RWPE2 (cell line): Measurements from ENCODE around the gene SLC30A7.

Source experiments
- ATAC-seq: fragments of 200-7000 bp; cut with Tn5 transposase; 3 replicates; pipeline ENCODE4 v1.9.1; 2021; ENCODE audit warnings: low read depth
- DNase-seq: peaks from one replicate; pipeline ENCODE4 v3.0.0-alpha.2; 2020; ENCODE audit warnings: low spot score
- H3K27ac ChIP-seq: fragments of 450-650 bp; 2 replicates; pipeline ENCODE4 v1.5.1; 2017; ENCODE audit warnings: mild to moderate bottlenecking; ENCODE audit not compliant: poor library complexity, severe bottlenecking
- H3K27me3 ChIP-seq: fragments of 250-450 bp; sonication (Bioruptor Pico); 2 replicates; pipeline ENCODE4 v1.5.1; 2021; ENCODE audit warnings: mild to moderate bottlenecking, moderate library complexity; ENCODE audit not compliant: insufficient read depth, poor library complexity, severe bottlenecking
- H3K36me3 ChIP-seq: fragments of 250-450 bp; sonication (Bioruptor Pico); 2 replicates; pipeline ENCODE4 v1.5.1; 2020; ENCODE audit warnings: low read depth, mild to moderate bottlenecking, moderate library complexity
- H3K4me1 ChIP-seq: fragments of 250-450 bp; sonication (Bioruptor Pico); 2 replicates; pipeline ENCODE4 v1.5.1; 2021; ENCODE audit warnings: mild to moderate bottlenecking, moderate library complexity; ENCODE audit not compliant: insufficient read depth, poor library complexity, severe bottlenecking
- H3K4me3 ChIP-seq: fragments of 250-450 bp; sonication (Bioruptor Pico); 2 replicates; pipeline ENCODE4 v1.5.1; 2021; ENCODE audit warnings: mild to moderate bottlenecking, moderate library complexity; ENCODE audit not compliant: severe bottlenecking
- H3K9me3 ChIP-seq: fragments of 250-450 bp; sonication (Bioruptor Pico); 2 replicates; pipeline ENCODE4 v1.5.1; 2021; ENCODE audit warnings: mild to moderate bottlenecking, moderate library complexity; ENCODE audit not compliant: severe bottlenecking
- TF ChIP-seq, protein P1 (sequence below): fragments of 450-650 bp; IDR thresholded peaks from one replicate; pipeline ENCODE4 v1.5.1; 2017; ENCODE audit warnings: mild to moderate bottlenecking, moderate library complexity; ENCODE audit not compliant: poor library complexity, severe bottlenecking

Gene SLC30A7

DNA sequence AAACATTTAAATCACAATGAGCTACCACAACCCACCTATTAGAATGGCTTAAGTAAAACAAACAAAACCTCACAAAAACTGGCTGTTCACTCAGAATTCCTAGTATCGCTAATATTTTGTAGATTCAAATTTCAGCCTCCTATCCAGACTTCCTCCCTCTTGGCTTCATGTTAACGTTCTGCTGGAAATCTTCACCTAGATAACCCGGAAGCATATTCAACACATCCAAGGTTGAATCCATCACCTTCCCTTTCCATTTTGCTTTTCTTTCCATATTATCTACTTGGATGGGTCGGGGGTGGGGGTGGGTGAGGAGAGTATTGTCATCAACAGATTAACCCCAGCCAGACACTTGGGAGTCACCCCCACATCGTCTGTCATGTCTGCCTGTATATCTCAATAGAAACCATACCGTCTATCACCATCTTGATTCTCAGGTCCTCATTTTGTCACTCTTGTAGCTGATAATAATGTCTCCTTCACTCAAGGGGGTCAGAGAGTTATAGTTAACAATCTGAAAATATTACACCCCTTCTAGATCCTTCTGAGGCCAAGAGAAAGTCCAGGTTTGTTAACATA is 131.4 kb downstream of the SLC30A7 start:
- peaks cover 35% of the 10 kb centered on the region for H3K36me3 ChIP-seq
- TF ChIP-seq, protein P1, sequence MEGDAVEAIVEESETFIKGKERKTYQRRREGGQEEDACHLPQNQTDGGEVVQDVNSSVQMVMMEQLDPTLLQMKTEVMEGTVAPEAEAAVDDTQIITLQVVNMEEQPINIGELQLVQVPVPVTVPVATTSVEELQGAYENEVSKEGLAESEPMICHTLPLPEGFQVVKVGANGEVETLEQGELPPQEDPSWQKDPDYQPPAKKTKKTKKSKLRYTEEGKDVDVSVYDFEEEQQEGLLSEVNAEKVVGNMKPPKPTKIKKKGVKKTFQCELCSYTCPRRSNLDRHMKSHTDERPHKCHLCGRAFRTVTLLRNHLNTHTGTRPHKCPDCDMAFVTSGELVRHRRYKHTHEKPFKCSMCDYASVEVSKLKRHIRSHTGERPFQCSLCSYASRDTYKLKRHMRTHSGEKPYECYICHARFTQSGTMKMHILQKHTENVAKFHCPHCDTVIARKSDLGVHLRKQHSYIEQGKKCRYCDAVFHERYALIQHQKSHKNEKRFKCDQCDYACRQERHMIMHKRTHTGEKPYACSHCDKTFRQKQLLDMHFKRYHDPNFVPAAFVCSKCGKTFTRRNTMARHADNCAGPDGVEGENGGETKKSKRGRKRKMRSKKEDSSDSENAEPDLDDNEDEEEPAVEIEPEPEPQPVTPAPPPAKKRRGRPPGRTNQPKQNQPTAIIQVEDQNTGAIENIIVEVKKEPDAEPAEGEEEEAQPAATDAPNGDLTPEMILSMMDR, result no peak

DNA sequence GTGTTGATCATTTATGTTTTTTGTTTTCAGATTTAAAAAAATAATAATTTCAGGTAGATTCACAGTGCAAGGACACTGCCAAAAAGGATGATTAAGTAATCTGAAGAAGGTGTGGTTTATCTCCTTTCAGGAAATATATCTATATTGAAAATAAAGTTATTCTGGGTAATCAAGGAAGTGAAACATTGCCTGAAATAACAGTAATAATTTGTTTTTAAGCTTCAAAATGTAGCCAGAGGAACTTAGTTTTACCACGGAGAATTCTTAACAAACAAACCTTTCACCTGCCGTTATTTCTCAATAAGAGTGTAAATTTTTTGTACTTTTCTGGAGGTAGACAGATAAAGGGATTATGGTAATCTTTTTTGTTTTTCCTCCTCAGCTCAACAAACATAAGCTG is 132.6 kb downstream of the SLC30A7 start:
- Histone ChIP-seq H3K27ac (no peak overlapping the region), H3K4me1 (peaks cover 17% of the 10 kb centered on the region), H3K9me3 (no peaks in the 10 kb centered on the region), H3K27me3 (no peaks in the 10 kb centered on the region), H3K4me3 (no peak overlapping the region), H3K36me3 (peaks cover 23% of the 10 kb centered on the region)
- no peak for DNase-seq
- TF ChIP-seq, protein P1, result no peak
- no peak for ATAC-seq

More for the DNA sequence above, 131.4 kb downstream of the SLC30A7 start:
- Histone ChIP-seq H3K9me3 (no peaks in the 10 kb centered on the region), H3K4me3 (no peak overlapping the region), H3K4me1 (peaks cover 17% of the 10 kb centered on the region), H3K27me3 (no peaks in the 10 kb centered on the region), H3K27ac (no peak overlapping the region)
- ATAC-seq, result no peak
- DNase-seq, result no peak

- TF ChIP-seq, protein P1, result no peak
- peaks cover 17% of the 10 kb centered on the region for H3K4me1 ChIP-seq
- no peaks in the 10 kb centered on the region for H3K27me3 ChIP-seq
- no peaks in the 10 kb centered on the region for H3K9me3 ChIP-seq
- DNase-seq, result no peak
- peaks cover 16% of the 10 kb centered on the region for H3K36me3 ChIP-seq
- H3K4me3 ChIP-seq, result no peak overlapping the region
- ATAC-seq, result no peak
- H3K27ac ChIP-seq, result no peak overlapping the region
These were observed 133.3 kb downstream of the SLC30A7 start for GRCh38 chr1:101029184-101029583.

DNA sequence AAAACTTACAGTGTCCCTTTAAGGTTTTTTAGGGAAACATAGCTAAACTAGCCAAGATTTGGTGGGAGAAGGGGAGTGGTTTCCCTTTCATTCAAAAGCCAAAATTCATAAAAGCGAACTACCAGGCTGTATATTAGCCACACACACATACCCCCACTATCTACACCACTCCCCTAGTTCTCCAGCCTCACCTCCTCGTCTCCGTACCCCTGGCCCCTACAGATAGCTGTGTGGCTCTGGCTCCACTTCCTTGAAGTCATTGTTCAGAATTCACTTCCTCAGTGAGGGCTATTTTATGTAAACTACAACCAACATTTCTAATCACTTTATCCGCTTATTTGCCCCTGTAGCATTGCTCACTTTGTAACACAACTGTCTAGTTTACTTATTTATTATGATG is 135.0 kb downstream of the SLC30A7 start:
- TF ChIP-seq, protein P1, result no peak
- Histone ChIP-seq H3K4me3 (no peak overlapping the region), H3K36me3 (peaks cover 9% of the 10 kb centered on the region), H3K27me3 (no peaks in the 10 kb centered on the region), H3K9me3 (no peaks in the 10 kb centered on the region), H3K27ac (no peak overlapping the region), H3K4me1 (peaks cover 10% of the 10 kb centered on the region)
- no peak for ATAC-seq
- no peak for DNase-seq
